GM19452 (cell line): ENCODE data around the gene BTG4.

Experiments
- ATAC-seq: cut with Tn5 transposase; IDR thresholded peaks from one replicate; pipeline ENCODE4 v1.9.1; 2021; ENCODE audit not compliant: unreplicated experiment

BTG4 gene

GRCh38 chr11:111512296-111513239 is at the start of gene BTG4:
TSS of gene BTG4 (minus strand) at chr11:111512386. CDS start at chr11:111498776, 13,610 bp downstream.
- ATAC-seq: no peak

GRCh38 chr11:111561791-111562325 is 49.7 kb upstream of the BTG4 start:
- ATAC-seq: no peak

GRCh38 chr11:111561306-111561705 is 49.1 kb upstream of the BTG4 start:
- no peak for ATAC-seq

- ATAC-seq: no peak
Observed at GRCh38 chr11:111560800-111561199, 48.6 kb upstream of the BTG4 start.

- no peak for ATAC-seq
Observed at GRCh38 chr11:111559800-111560464, 47.7 kb upstream of the BTG4 start.

- no peak for ATAC-seq
Observed at GRCh38 chr11:111557425-111558111, 45.4 kb upstream of the BTG4 start.

GRCh38 chr11:111555255-111555654 is 43.1 kb upstream of the BTG4 start:
- ATAC-seq: no peak

GRCh38 chr11:111554532-111554931 is 42.3 kb upstream of the BTG4 start:
- ATAC-seq: no peak

- ATAC-seq: no peak
Observed at GRCh38 chr11:111550258-111550657, 38.1 kb upstream of the BTG4 start.

- no peak for ATAC-seq
Observed at GRCh38 chr11:111549869-111550203, 37.6 kb upstream of the BTG4 start.

- no peak for ATAC-seq
Observed at GRCh38 chr11:111549196-111549868, 37.1 kb upstream of the BTG4 start.

GRCh38 chr11:111548525-111548924 is 36.3 kb upstream of the BTG4 start:
- no peak for ATAC-seq

GRCh38 chr11:111542606-111543275 is 30.6 kb upstream of the BTG4 start:
- ATAC-seq: no peak

- no peak for ATAC-seq
Observed at GRCh38 chr11:111541254-111542061, 29.3 kb upstream of the BTG4 start.

- ATAC-seq: no peak
Observed at GRCh38 chr11:111540937-111541253, 28.7 kb upstream of the BTG4 start.

- ATAC-seq: no peak
Observed at GRCh38 chr11:111540114-111540936, 28.1 kb upstream of the BTG4 start, which contains the start of gene LAYN. TSS of gene LAYN (plus strand) at chr11:111540720. CDS start at chr11:111540844, 124 bp downstream.

- ATAC-seq: no peak
Observed at GRCh38 chr11:111539426-111540113, 27.4 kb upstream of the BTG4 start.
